ENCODE results near the gene RAB23.

The RAB23 gene

GRCh38 chr6:57222743-57223077, 603 bp upstream of the RAB23 start:
- Histone ChIP-seq H3K4me3 (ENCODE audit: low read length in 2 of 2) (peak overlapping the region in 1 of 2 donors; percentile 77), H4K8ac (ENCODE audit: low read depth, low read length) (no peak overlapping the region), H3K9ac (ENCODE audit: low read depth, low read length, poor library complexity) (no peak overlapping the region), H4K91ac (ENCODE audit: low read depth, low read length, poor library complexity) (no peak overlapping the region), H3K23ac (ENCODE audit: low read depth, low read length, poor library complexity) (no peak overlapping the region), H3K27ac (replicated peaks; ENCODE audit: low read length) (no peak overlapping the region), H2BK15ac (ENCODE audit: low read length) (no peak overlapping the region), H3K14ac (ENCODE audit: low read length) (no peak overlapping the region), H3K9me3 (replicated peaks in 1 of 2; ENCODE audit: control insufficient read depth in 2 of 2, insufficient read depth in 1 of 2, low read depth in 1 of 2, low read length in 2 of 2) (peaks cover 0 to 16% of the 10 kb centered on the region in 2 donors), H2BK12ac (ENCODE audit: low read length) (no peak overlapping the region), H2BK120ac (ENCODE audit: low read depth, low read length) (no peak overlapping the region), H2BK5ac (ENCODE audit: low read length) (no peak overlapping the region), H3K18ac (ENCODE audit: low read length) (no peak overlapping the region), H3K4ac (ENCODE audit: low read length) (no peak overlapping the region), H3K4me2 (ENCODE audit: insufficient read depth, low read length, poor library complexity, severe bottlenecking) (no peak overlapping the region), H3K79me1 (ENCODE audit: low read depth, low read length) (no peaks in the 10 kb centered on the region), H2AFZ (ENCODE audit: low read length) (peak overlapping the region; percentile 96), H3K27me3 (ENCODE audit: control insufficient read depth in 3 of 3, insufficient read depth in 3 of 3, low read depth in 1 of 3, low read length in 3 of 3) (no peaks in the 10 kb centered on the region), H3K4me1 (ENCODE audit: control insufficient read depth in 2 of 2, insufficient read depth in 1 of 2, low read depth in 1 of 2, low read length in 2 of 2) (peaks cover 0 to 4% of the 10 kb centered on the region in 2 donors), H2AK5ac (ENCODE audit: low read depth, low read length) (no peak overlapping the region), H3K36me3 (replicated peaks in 1 of 2; ENCODE audit: control insufficient read depth in 2 of 2, insufficient read depth in 2 of 2, low read length in 2 of 2) (no peaks in the 10 kb centered on the region)
- WGBS, 2 donors (ENCODE audit: extremely low coverage in 2 of 2, insufficient read length in 2 of 2, insufficient replicate concordance in 1 of 2): no CpG with 5 or more reads among the region's 5 CpGs
- no peak for DNase-seq (ENCODE audit: low spot score)

- peak overlapping the region; percentile 77 for H3K4me2 ChIP-seq (ENCODE audit: insufficient read depth, low read length, poor library complexity, severe bottlenecking)
- H3K9ac ChIP-seq (ENCODE audit: low read depth, low read length, poor library complexity): peak overlapping the region; percentile 97
- H3K27me3 ChIP-seq (ENCODE audit: control insufficient read depth in 3 of 3, insufficient read depth in 3 of 3, low read depth in 1 of 3, low read length in 3 of 3): no peaks in the 10 kb centered on the region
- peak overlapping the region; percentile 49 for H2BK15ac ChIP-seq (ENCODE audit: low read length)
- H3K36me3 ChIP-seq (replicated peaks in 1 of 2; ENCODE audit: control insufficient read depth in 2 of 2, insufficient read depth in 2 of 2, low read length in 2 of 2): no peaks in the 10 kb centered on the region
- peak overlapping the region; percentile 82 for H2BK12ac ChIP-seq (ENCODE audit: low read length)
- no peak overlapping the region for H2AK5ac ChIP-seq (ENCODE audit: low read depth, low read length)
- peak overlapping the region; percentile 47 for H3K14ac ChIP-seq (ENCODE audit: low read length)
- peak overlapping the region; percentile 92 for H2BK5ac ChIP-seq (ENCODE audit: low read length)
- no peak overlapping the region for H4K91ac ChIP-seq (ENCODE audit: low read depth, low read length, poor library complexity)
- no CpG with 5 or more reads among the region's 38 CpGs for WGBS, 2 donors (ENCODE audit: extremely low coverage in 2 of 2, insufficient read length in 2 of 2, insufficient replicate concordance in 1 of 2)
- peak; percentile 57 for DNase-seq (ENCODE audit: low spot score)
- H4K8ac ChIP-seq (ENCODE audit: low read depth, low read length): no peak overlapping the region
- H3K4me1 ChIP-seq (ENCODE audit: control insufficient read depth in 2 of 2, insufficient read depth in 1 of 2, low read depth in 1 of 2, low read length in 2 of 2): peaks cover 0 to 4% of the 10 kb centered on the region in 2 donors
- H3K27ac ChIP-seq (replicated peaks; ENCODE audit: low read length): peak overlapping the region; percentile 88
- no peak overlapping the region for H3K4ac ChIP-seq (ENCODE audit: low read length)
- H3K9me3 ChIP-seq (replicated peaks in 1 of 2; ENCODE audit: control insufficient read depth in 2 of 2, insufficient read depth in 1 of 2, low read depth in 1 of 2, low read length in 2 of 2): peaks cover 0 to 19% of the 10 kb centered on the region in 2 donors
- H3K79me1 ChIP-seq (ENCODE audit: low read depth, low read length): no peaks in the 10 kb centered on the region
- peak overlapping the region; percentile 96 for H2AFZ ChIP-seq (ENCODE audit: low read length)
- H2BK120ac ChIP-seq (ENCODE audit: low read depth, low read length): peak overlapping the region; percentile 98
- H3K23ac ChIP-seq (ENCODE audit: low read depth, low read length, poor library complexity): peak overlapping the region; percentile 96
- peak overlapping the region; percentile 77 to 91 for H3K4me3 ChIP-seq (ENCODE audit: low read length in 2 of 2)
- H3K18ac ChIP-seq (ENCODE audit: low read length): peak overlapping the region; percentile 99
Observed at GRCh38 chr6:57221191-57221935, 744 bp downstream of the RAB23 start.

- Histone ChIP-seq H3K4me3 (ENCODE audit: low read length in 2 of 2) (no peak overlapping the region), H3K23ac (ENCODE audit: low read depth, low read length, poor library complexity) (no peak overlapping the region), H3K79me1 (ENCODE audit: low read depth, low read length) (no peaks in the 10 kb centered on the region), H3K27ac (replicated peaks; ENCODE audit: low read length) (no peak overlapping the region), H2AK5ac (ENCODE audit: low read depth, low read length) (no peak overlapping the region), H3K36me3 (replicated peaks in 1 of 2; ENCODE audit: control insufficient read depth in 2 of 2, insufficient read depth in 2 of 2, low read length in 2 of 2) (no peaks in the 10 kb centered on the region), H2BK120ac (ENCODE audit: low read depth, low read length) (no peak overlapping the region), H3K4ac (ENCODE audit: low read length) (no peak overlapping the region), H3K4me2 (ENCODE audit: insufficient read depth, low read length, poor library complexity, severe bottlenecking) (no peak overlapping the region), H2BK5ac (ENCODE audit: low read length) (no peak overlapping the region), H2BK12ac (ENCODE audit: low read length) (no peak overlapping the region), H2AFZ (ENCODE audit: low read length) (no peak overlapping the region), H3K4me1 (ENCODE audit: control insufficient read depth in 2 of 2, insufficient read depth in 1 of 2, low read depth in 1 of 2, low read length in 2 of 2) (no peaks in the 10 kb centered on the region), H3K18ac (ENCODE audit: low read length) (no peak overlapping the region), H4K8ac (ENCODE audit: low read depth, low read length) (no peak overlapping the region), H3K9ac (ENCODE audit: low read depth, low read length, poor library complexity) (no peak overlapping the region), H3K14ac (ENCODE audit: low read length) (no peak overlapping the region), H3K27me3 (ENCODE audit: control insufficient read depth in 3 of 3, insufficient read depth in 3 of 3, low read depth in 1 of 3, low read length in 3 of 3) (no peaks in the 10 kb centered on the region), H2BK15ac (ENCODE audit: low read length) (no peak overlapping the region), H3K9me3 (replicated peaks in 1 of 2; ENCODE audit: control insufficient read depth in 2 of 2, insufficient read depth in 1 of 2, low read depth in 1 of 2, low read length in 2 of 2) (peaks cover 0 to 30% of the 10 kb centered on the region in 2 donors), H4K91ac (ENCODE audit: low read depth, low read length, poor library complexity) (no peak overlapping the region)
- no peak for DNase-seq (ENCODE audit: low spot score)
- WGBS, 2 donors (ENCODE audit: extremely low coverage in 2 of 2, insufficient read length in 2 of 2, insufficient replicate concordance in 1 of 2): no CpG with 5 or more reads among the region's 2 CpGs
Observed at GRCh38 chr6:57220083-57220703, 1.9 kb downstream of the RAB23 start.

DNA sequence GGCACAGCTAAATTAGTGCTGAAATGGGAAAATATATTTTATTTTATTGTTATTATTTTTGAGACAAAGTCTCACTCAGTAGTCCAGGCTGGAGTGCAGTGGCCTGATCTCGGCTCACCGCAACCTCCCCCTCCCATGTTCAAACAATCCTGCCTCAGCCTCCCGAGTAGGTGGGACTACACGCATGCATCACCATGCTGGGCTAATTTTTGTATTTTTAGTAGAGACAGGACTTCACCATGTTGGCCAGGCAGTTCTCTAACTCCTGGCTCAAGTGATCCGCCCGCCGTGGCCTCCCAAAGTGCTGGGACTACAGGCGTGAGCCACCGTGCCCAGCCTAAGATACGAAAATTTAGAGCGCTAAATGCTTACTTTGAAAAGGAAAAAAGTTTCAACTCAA, 4.8 kb downstream of the RAB23 start:
- H3K4me3 ChIP-seq (ENCODE audit: low read length in 2 of 2): no peak overlapping the region
- peaks cover 1 to 37% of the 10 kb centered on the region in 2 donors for H3K9me3 ChIP-seq (replicated peaks in 1 of 2; ENCODE audit: control insufficient read depth in 2 of 2, insufficient read depth in 1 of 2, low read depth in 1 of 2, low read length in 2 of 2)
- H4K8ac ChIP-seq (ENCODE audit: low read depth, low read length): no peak overlapping the region
- no peak overlapping the region for H3K23ac ChIP-seq (ENCODE audit: low read depth, low read length, poor library complexity)
- no peaks in the 10 kb centered on the region for H3K36me3 ChIP-seq (replicated peaks in 1 of 2; ENCODE audit: control insufficient read depth in 2 of 2, insufficient read depth in 2 of 2, low read length in 2 of 2)
- no peak overlapping the region for H4K91ac ChIP-seq (ENCODE audit: low read depth, low read length, poor library complexity)
- no peak overlapping the region for H3K18ac ChIP-seq (ENCODE audit: low read length)
- H3K4me1 ChIP-seq (ENCODE audit: control insufficient read depth in 2 of 2, insufficient read depth in 1 of 2, low read depth in 1 of 2, low read length in 2 of 2): no peaks in the 10 kb centered on the region
- no peaks in the 10 kb centered on the region for H3K27me3 ChIP-seq (ENCODE audit: control insufficient read depth in 3 of 3, insufficient read depth in 3 of 3, low read depth in 1 of 3, low read length in 3 of 3)
- H3K4ac ChIP-seq (ENCODE audit: low read length): no peak overlapping the region
- WGBS, 2 donors (ENCODE audit: extremely low coverage in 2 of 2, insufficient read length in 2 of 2, insufficient replicate concordance in 1 of 2): no CpG with 5 or more reads among the region's 11 CpGs
- no peak overlapping the region for H2BK5ac ChIP-seq (ENCODE audit: low read length)
- no peak overlapping the region for H3K4me2 ChIP-seq (ENCODE audit: insufficient read depth, low read length, poor library complexity, severe bottlenecking)
- no peak overlapping the region for H2AK5ac ChIP-seq (ENCODE audit: low read depth, low read length)
- no peak for DNase-seq (ENCODE audit: low spot score)
- no peak overlapping the region for H2BK120ac ChIP-seq (ENCODE audit: low read depth, low read length)
- H3K9ac ChIP-seq (ENCODE audit: low read depth, low read length, poor library complexity): no peak overlapping the region
- peaks cover 3% of the 10 kb centered on the region for H3K79me1 ChIP-seq (ENCODE audit: low read depth, low read length)
- no peak overlapping the region for H2BK12ac ChIP-seq (ENCODE audit: low read length)
- H3K14ac ChIP-seq (ENCODE audit: low read length): no peak overlapping the region
- H2AFZ ChIP-seq (ENCODE audit: low read length): no peak overlapping the region
- no peak overlapping the region for H2BK15ac ChIP-seq (ENCODE audit: low read length)
- H3K27ac ChIP-seq (replicated peaks; ENCODE audit: low read length): no peak overlapping the region

All from neuronal stem cell (in vitro differentiated cells).